GM12864 (cell line): ENCODE data around the gene NMNAT3.

Experiments
- DNase-seq: peaks from one replicate; pipeline ENCODE4 v3.0.0-alpha.2; 2011; ENCODE audit warnings: low read depth
- H3K4me3 ChIP-seq: 2 replicates; pipeline ENCODE4 v1.5.1; 2011; ENCODE audit warnings: mild to moderate bottlenecking, low read depth, low read length, control low read depth
- CTCF ChIP-seq: IDR thresholded peaks from 2 replicates; pipeline ENCODE4 v1.5.1; 2011; ENCODE audit warnings: low read depth, mild to moderate bottlenecking, moderate library complexity, low read length, control low read depth, inconsistent platforms; ENCODE audit errors: missing control alignments

The NMNAT3 gene

GRCh38 chr3:139534455-139534812, 143.3 kb downstream of the NMNAT3 start:
- no peak for TF ChIP-seq CTCF
- H3K4me3 ChIP-seq, result no peak overlapping the region
- DNase-seq, result no peak

GRCh38 chr3:139533781-139534454, 143.9 kb downstream of the NMNAT3 start:
- no peak overlapping the region for H3K4me3 ChIP-seq
- no peak for DNase-seq
- no peak for TF ChIP-seq CTCF

DNA sequence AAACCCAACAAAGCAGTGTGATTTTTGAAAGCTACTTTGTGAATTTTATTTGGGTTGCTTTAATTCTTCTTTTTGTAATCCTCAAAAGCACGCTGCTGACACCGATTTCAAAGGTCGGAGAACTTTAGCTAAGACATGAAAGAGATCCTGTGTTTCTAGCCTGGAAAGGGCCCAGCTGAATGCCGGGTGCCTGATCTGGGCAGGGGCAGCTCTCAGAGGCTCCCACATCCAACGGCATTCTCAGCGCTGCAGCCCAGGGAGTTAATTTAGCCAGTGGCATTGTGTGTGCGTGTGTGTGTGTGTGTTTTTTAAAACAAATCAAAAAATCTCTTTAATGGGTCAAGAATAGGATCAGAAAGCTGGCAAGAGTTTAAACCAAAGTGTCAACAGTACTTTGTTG, 144.8 kb downstream of the NMNAT3 start:
- no peak for DNase-seq
- TF ChIP-seq CTCF, result no peak

DNA sequence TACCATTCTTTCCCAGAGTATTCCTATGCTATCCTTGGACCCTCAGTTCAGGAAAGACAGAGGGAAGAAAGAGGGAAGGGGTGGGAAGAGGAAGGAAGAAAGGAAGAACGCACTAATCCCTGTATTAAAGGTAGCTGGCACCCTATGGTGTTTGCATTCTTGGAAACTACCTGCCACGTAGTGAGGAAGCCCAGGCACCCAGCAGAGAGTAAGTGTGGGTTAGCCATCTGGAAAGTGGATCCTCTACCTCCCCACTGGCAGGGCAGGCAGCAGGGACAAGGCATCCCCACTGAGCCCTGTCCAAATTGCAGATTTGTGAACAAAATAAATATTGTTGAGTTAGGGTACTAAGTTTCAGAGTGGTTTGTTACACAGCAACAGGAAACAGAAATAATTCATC, 147.1 kb downstream of the NMNAT3 start:
- no peak for TF ChIP-seq CTCF
- no peak for DNase-seq
- no peak overlapping the region for H3K4me3 ChIP-seq

More for the DNA sequence above, 144.8 kb downstream of the NMNAT3 start:
- H3K4me3 ChIP-seq, result no peak overlapping the region

DNA sequence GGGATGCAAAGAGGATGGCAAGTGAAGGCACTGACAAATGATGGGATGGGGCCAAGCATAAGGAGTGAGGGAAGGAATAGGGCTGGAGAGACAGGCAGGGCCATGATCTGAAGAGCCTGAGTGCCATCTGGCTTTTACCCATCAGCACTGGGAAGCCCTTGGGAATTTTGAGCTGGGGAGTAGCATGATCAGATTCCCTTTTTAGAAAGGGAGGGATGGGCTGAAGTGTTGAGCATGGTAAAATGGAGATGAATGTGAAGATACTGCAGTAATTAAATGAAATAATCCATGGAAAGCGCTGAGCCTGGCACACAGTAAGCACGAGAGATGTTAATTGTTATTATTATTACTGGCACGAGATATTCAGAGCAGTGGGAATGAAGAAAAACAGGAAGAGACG, 148.1 kb downstream of the NMNAT3 start:
- DNase-seq, result no peak
- TF ChIP-seq CTCF, result no peak
- H3K4me3 ChIP-seq, result no peak overlapping the region

- DNase-seq, result no peak
- TF ChIP-seq CTCF, result no peak
These were observed 148.8 kb downstream of the NMNAT3 start for GRCh38 chr3:139528924-139529323.

DNA sequence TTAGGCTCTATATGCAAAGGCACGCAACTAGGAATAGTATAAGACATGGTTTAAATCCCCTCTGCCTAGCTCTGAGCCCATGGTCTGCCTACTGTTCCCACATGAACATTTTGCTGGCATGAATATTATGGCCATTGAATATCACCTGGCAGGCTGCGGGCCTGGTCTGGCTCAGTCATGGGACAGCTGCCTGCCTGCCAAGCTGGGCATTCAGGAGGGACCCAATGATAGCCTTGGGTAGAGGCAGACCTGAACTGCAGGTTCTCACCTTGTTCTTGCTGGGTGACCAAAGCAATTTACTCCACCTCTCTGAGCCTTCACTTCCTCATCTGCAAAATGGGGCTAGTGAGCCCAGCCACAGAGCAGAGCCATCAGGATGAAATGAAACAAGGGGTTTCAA, 149.5 kb downstream of the NMNAT3 start:
- no peak overlapping the region for H3K4me3 ChIP-seq
- no peak for DNase-seq
- no peak for TF ChIP-seq CTCF

More at GRCh38 chr3:139528924-139529323, 148.8 kb downstream of the NMNAT3 start:
- H3K4me3 ChIP-seq, result no peak overlapping the region
